Heart left ventricle (tissue), 13 donors: Measurements from ENCODE around the gene HTR4.

Experiments used
- POLR2A ChIP-seq, 2 donors: fragments of 450-650 bp; IDR thresholded peaks; one replicate each; pipeline ENCODE4 v1.6.1; 2017; ENCODE audit warnings: antibody characterized with exemption in 2 of 2, mild to moderate bottlenecking in 2 of 2, moderate library complexity in 2 of 2
- TF ChIP-seq, protein P1 (sequence below), 12 donors: fragments of 200-600 bp; sonication (generic) in 4 of 12; IDR thresholded peaks; one replicate each; pipeline versions ENCODE4 v1.5.0 to v1.8.0; 2018 to 2022; ENCODE audit warnings: antibody characterized with exemption in 12 of 12, mild to moderate bottlenecking in 5 of 12
- donor health status: ischemic (EF 13 %, LVEDD 7.1; RV severe dilation, severe dysfunction).
- donor health status: DM: no; HTN: yes; CAD: no.
- donor health status: DM: no; HTN: no; CAD: no.
- donor health status: ischemic (EF 25% LVEDD 6.9; RV normal size, moderate dysfunction).
- donor health status: ischemic (EF 25% LVEDD 5.7; RV mildly dilated, moderate dysfunction).
- donor health status: ischemic (EF 35%, LVEDD 5.7; RV mildly dilated, moderate dysfunction).
- donor health status: nonischemic (EF 11% LVEDD 7.7; RV severe dilation, severe dysfunction).
- donor health status: DM: yes; HTN: yes; CAD: no.
- donor health status: PGD.
- donor health status: ischemic (EF 29% LVEDD 5.4; RV normal size, mild dysfunction).
- donor health status: nonischemic (EF 23%, LVEDD 6.1; RV moderate dilation, normal function).

DNA sequence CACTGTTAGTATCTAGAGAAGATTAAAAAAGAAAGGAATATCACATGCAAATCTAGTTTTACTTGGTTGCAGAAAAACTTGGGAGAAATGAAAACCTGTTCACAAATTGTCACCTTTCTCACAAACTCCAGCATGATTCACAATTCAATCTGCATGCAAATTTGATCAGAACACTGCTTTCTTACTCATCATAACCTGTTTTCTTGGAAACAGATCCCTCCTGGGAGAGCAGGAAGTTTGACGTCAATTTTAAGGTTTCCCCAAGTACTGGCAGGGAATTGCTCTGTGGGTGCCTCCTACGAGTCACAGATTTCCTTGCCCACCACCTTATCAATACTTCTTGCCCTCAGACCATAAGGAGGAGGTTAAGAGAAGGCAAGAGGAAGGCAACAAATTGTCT, 30.2 kb upstream of the HTR4 start:
- TF ChIP-seq, protein P1, sequence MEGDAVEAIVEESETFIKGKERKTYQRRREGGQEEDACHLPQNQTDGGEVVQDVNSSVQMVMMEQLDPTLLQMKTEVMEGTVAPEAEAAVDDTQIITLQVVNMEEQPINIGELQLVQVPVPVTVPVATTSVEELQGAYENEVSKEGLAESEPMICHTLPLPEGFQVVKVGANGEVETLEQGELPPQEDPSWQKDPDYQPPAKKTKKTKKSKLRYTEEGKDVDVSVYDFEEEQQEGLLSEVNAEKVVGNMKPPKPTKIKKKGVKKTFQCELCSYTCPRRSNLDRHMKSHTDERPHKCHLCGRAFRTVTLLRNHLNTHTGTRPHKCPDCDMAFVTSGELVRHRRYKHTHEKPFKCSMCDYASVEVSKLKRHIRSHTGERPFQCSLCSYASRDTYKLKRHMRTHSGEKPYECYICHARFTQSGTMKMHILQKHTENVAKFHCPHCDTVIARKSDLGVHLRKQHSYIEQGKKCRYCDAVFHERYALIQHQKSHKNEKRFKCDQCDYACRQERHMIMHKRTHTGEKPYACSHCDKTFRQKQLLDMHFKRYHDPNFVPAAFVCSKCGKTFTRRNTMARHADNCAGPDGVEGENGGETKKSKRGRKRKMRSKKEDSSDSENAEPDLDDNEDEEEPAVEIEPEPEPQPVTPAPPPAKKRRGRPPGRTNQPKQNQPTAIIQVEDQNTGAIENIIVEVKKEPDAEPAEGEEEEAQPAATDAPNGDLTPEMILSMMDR (IDR thresholded peaks at IDR 0.05): no peak
- no peak for TF ChIP-seq POLR2A (IDR thresholded peaks at IDR 0.05)
